HUES64 (cell line): ENCODE data around the gene INSIG1.

Source experiments
- H3K27ac ChIP-seq: 2 replicates; pipeline ENCODE4 v1.7.0; 2013; ENCODE audit warnings: low read depth, low read length, inconsistent platforms
- H3K27me3 ChIP-seq: 2 replicates; pipeline ENCODE4 v1.6.1; 2013; ENCODE audit warnings: mild to moderate bottlenecking, low read length; ENCODE audit not compliant: insufficient read depth
- H3K36me3 ChIP-seq: 2 replicates; pipeline ENCODE4 v1.6.1; 2013; ENCODE audit warnings: mild to moderate bottlenecking, low read length; ENCODE audit not compliant: insufficient read depth
- H3K4me1 ChIP-seq: 2 replicates; pipeline ENCODE4 v1.6.1; 2013; ENCODE audit warnings: mild to moderate bottlenecking, low read length, moderate library complexity; ENCODE audit not compliant: insufficient read depth
- H3K4me3 ChIP-seq: 2 replicates; pipeline ENCODE4 v1.5.1; 2013; ENCODE audit warnings: mild to moderate bottlenecking, low read length, moderate library complexity
- H3K9ac ChIP-seq: 2 replicates; pipeline ENCODE4 v1.6.1; 2013; ENCODE audit warnings: mild to moderate bottlenecking, low read depth, low read length
- H3K9me3 ChIP-seq: 2 replicates; pipeline ENCODE4 v1.6.1; 2013; ENCODE audit warnings: low read depth, low read length; ENCODE audit not compliant: insufficient read depth
- WGBS: fragments of 150-250, 120-280 bp; methylation state at CpG from one replicate; pipeline ENCODE4 v1.1.7; 2013; ENCODE audit warnings: missing lambda C conversion rate; 5-methylcytosine and 5-hydroxymethylcytosine counted together

INSIG1 gene

GRCh38 chr7:155308330-155309020, 10.8 kb downstream of the INSIG1 start:
- Histone ChIP-seq H3K36me3 (peaks cover 68% of the 10 kb centered on the region), H3K9ac (no peak overlapping the region), H3K4me3 (no peak overlapping the region), H3K9me3 (no peaks in the 10 kb centered on the region), H3K27me3 (no peaks in the 10 kb centered on the region), H3K4me1 (0 out of 2 replicates have a peak, but pooled peaks cover 3% of the 10 kb centered on the region), H3K27ac (no peak overlapping the region)
- WGBS = 97% methylated on average over 18 of the region's 19 CpGs

- WGBS = 89% methylated on average over 1 of the region's 1 CpG
- Histone ChIP-seq H3K36me3 (peaks cover 63% of the 10 kb centered on the region), H3K9me3 (no peaks in the 10 kb centered on the region), H3K27ac (no peak overlapping the region), H3K27me3 (no peaks in the 10 kb centered on the region), H3K4me3 (no peak overlapping the region), H3K9ac (no peak overlapping the region), H3K4me1 (0 out of 2 replicates have a peak, but pooled peaks cover 3% of the 10 kb centered on the region)
Observed at GRCh38 chr7:155309021-155309338, 11.3 kb downstream of the INSIG1 start.

- H3K9ac ChIP-seq = no peak overlapping the region
- peaks cover 49% of the 10 kb centered on the region for H3K36me3 ChIP-seq
- no peak overlapping the region for H3K4me3 ChIP-seq
- H3K27me3 ChIP-seq = no peaks in the 10 kb centered on the region
- no peaks in the 10 kb centered on the region for H3K4me1 ChIP-seq
- H3K27ac ChIP-seq = no peak overlapping the region
- 91% methylated on average over 13 of the region's 13 CpGs for WGBS
- no peaks in the 10 kb centered on the region for H3K9me3 ChIP-seq
Observed at GRCh38 chr7:155310425-155311114, 12.9 kb downstream of the INSIG1 start.

GRCh38 chr7:155311826-155312537, 14.3 kb downstream of the INSIG1 start:
- WGBS = 87% methylated on average over 8 of the region's 8 CpGs
- Histone ChIP-seq H3K36me3 (peaks cover 35% of the 10 kb centered on the region), H3K9me3 (no peaks in the 10 kb centered on the region), H3K4me1 (no peaks in the 10 kb centered on the region), H3K27ac (no peak overlapping the region), H3K27me3 (no peaks in the 10 kb centered on the region), H3K4me3 (no peak overlapping the region), H3K9ac (no peak overlapping the region)

- no peak overlapping the region for H3K27ac ChIP-seq
- H3K27me3 ChIP-seq = no peaks in the 10 kb centered on the region
- H3K4me1 ChIP-seq = no peaks in the 10 kb centered on the region
- no peak overlapping the region for H3K9ac ChIP-seq
- H3K4me3 ChIP-seq = no peak overlapping the region
- no peaks in the 10 kb centered on the region for H3K9me3 ChIP-seq
- WGBS = 89% methylated on average over 7 of the region's 7 CpGs
- H3K36me3 ChIP-seq = peaks cover 29% of the 10 kb centered on the region
Observed at GRCh38 chr7:155312633-155313032, 15.0 kb downstream of the INSIG1 start.

GRCh38 chr7:155313096-155313495, 15.4 kb downstream of the INSIG1 start:
- H3K9me3 ChIP-seq = no peaks in the 10 kb centered on the region
- no peak overlapping the region for H3K9ac ChIP-seq
- no peak overlapping the region for H3K27ac ChIP-seq
- H3K27me3 ChIP-seq = no peaks in the 10 kb centered on the region
- no peak overlapping the region for H3K4me3 ChIP-seq
- H3K4me1 ChIP-seq = no peaks in the 10 kb centered on the region
- peaks cover 24% of the 10 kb centered on the region for H3K36me3 ChIP-seq
- 93% methylated on average over 8 of the region's 8 CpGs for WGBS

GRCh38 chr7:155315977-155316376, 18.3 kb downstream of the INSIG1 start:
- no peaks in the 10 kb centered on the region for H3K36me3 ChIP-seq
- H3K27ac ChIP-seq = no peak overlapping the region
- no peak overlapping the region for H3K9ac ChIP-seq
- WGBS = 92% methylated on average over 8 of the region's 8 CpGs
- H3K4me1 ChIP-seq = no peaks in the 10 kb centered on the region
- no peaks in the 10 kb centered on the region for H3K9me3 ChIP-seq
- H3K4me3 ChIP-seq = no peak overlapping the region
- H3K27me3 ChIP-seq = no peaks in the 10 kb centered on the region

GRCh38 chr7:155316427-155317113, 18.9 kb downstream of the INSIG1 start:
- Histone ChIP-seq H3K9ac (no peak overlapping the region), H3K27ac (no peak overlapping the region), H3K27me3 (no peaks in the 10 kb centered on the region), H3K4me3 (no peak overlapping the region), H3K36me3 (no peaks in the 10 kb centered on the region), H3K9me3 (no peaks in the 10 kb centered on the region), H3K4me1 (no peaks in the 10 kb centered on the region)
- WGBS = 92% methylated on average over 13 of the region's 13 CpGs

GRCh38 chr7:155317114-155317434, 19.4 kb downstream of the INSIG1 start:
- 92% methylated on average over 3 of the region's 3 CpGs for WGBS
- Histone ChIP-seq H3K4me1 (no peaks in the 10 kb centered on the region), H3K27me3 (no peaks in the 10 kb centered on the region), H3K36me3 (no peaks in the 10 kb centered on the region), H3K9me3 (no peaks in the 10 kb centered on the region), H3K4me3 (no peak overlapping the region), H3K27ac (no peak overlapping the region), H3K9ac (no peak overlapping the region)

GRCh38 chr7:155318245-155318644, 20.6 kb downstream of the INSIG1 start:
- Histone ChIP-seq H3K27me3 (no peaks in the 10 kb centered on the region), H3K4me3 (no peak overlapping the region), H3K9ac (no peak overlapping the region), H3K27ac (no peak overlapping the region), H3K36me3 (no peaks in the 10 kb centered on the region), H3K9me3 (no peaks in the 10 kb centered on the region), H3K4me1 (no peaks in the 10 kb centered on the region)
- WGBS = 92% methylated on average over 3 of the region's 3 CpGs

- Histone ChIP-seq H3K27ac (no peak overlapping the region), H3K9ac (no peak overlapping the region), H3K27me3 (no peaks in the 10 kb centered on the region), H3K36me3 (no peaks in the 10 kb centered on the region), H3K4me3 (no peak overlapping the region), H3K9me3 (no peaks in the 10 kb centered on the region), H3K4me1 (no peaks in the 10 kb centered on the region)
- 78% methylated on average over 10 of the region's 10 CpGs for WGBS
Observed at GRCh38 chr7:155322530-155322929, 24.9 kb downstream of the INSIG1 start.
